H1 (cell line): ENCODE data around the gene SMARCC2. TPM values are rescaled to one million over a fixed set of nuclear protein-coding genes. Genes with fewer than 3 reads are reported as not detected.

Experiments
- CTCF ChIA-PET: fragments of 300-600 bp; sonication (Branson Sonifier 250); formaldehyde crosslinking; loops from one replicate; lab custom pipeline; 2021; ENCODE audit not compliant: partially characterized antibody; lab: Charles Lee
- POLR2A ChIA-PET: fragments of 300-600 bp; sonication (Branson Sonifier 250); formaldehyde crosslinking; loops from one replicate; lab custom pipeline; 2021; ENCODE audit warnings: inconsistent platforms; ENCODE audit not compliant: partially characterized antibody; lab: Charles Lee
- DNase-seq, 2 experiments: peaks; one replicate each; pipeline versions ENCODE4 v3.0.0 to v3.0.0-alpha.2; 2010 to 2022; ENCODE audit warnings: low spot score in 2 of 2, low read depth in 1 of 2, mixed read lengths in 1 of 2
- FAIRE-seq: peaks from 2 replicates; lab custom pipeline; 2011; peaks lifted over from hg19 to GRCh38; lab: Jason Lieb, UNC
- H2AFZ ChIP-seq: 2 replicates; pipeline ENCODE4 v1.8.1; 2012; ENCODE audit warnings: low read length, inconsistent platforms
- H2AK5ac ChIP-seq: 2 replicates; pipeline ENCODE4 v1.6.1; 2013; ENCODE audit warnings: low read depth, low read length
- H2BK120ac ChIP-seq: replicated peaks from 2 replicates; pipeline ENCODE3; 2013; ENCODE audit warnings: low read depth, low read length, inconsistent platforms
- H2BK12ac ChIP-seq: 2 replicates; pipeline ENCODE4 v1.6.1; 2013; ENCODE audit warnings: low read depth, low read length
- H2BK15ac ChIP-seq: 2 replicates; pipeline ENCODE4 v1.6.1; 2013; ENCODE audit warnings: low read length
- H2BK20ac ChIP-seq: 2 replicates; pipeline ENCODE4 v1.6.1; 2013; ENCODE audit warnings: low read length
- H2BK5ac ChIP-seq: 2 replicates; pipeline ENCODE4 v1.6.1; 2013; ENCODE audit warnings: low read depth, low read length
- H3K14ac ChIP-seq: 2 replicates; pipeline ENCODE4 v1.6.1; 2013; ENCODE audit warnings: inconsistent platforms; ENCODE audit not compliant: insufficient read length
- H3K18ac ChIP-seq: 2 replicates; pipeline ENCODE4 v1.6.1; 2013; ENCODE audit warnings: low read length; ENCODE audit errors: extremely low read depth
- H3K23ac ChIP-seq: 2 replicates; pipeline ENCODE4 v1.6.1; 2013; ENCODE audit warnings: inconsistent platforms; ENCODE audit not compliant: insufficient read length
- H3K23me2 ChIP-seq: 2 replicates; pipeline ENCODE4 v1.6.1; 2013; ENCODE audit warnings: low read depth, low read length
- H3K27ac ChIP-seq: 2 replicates; pipeline ENCODE4 v1.6.1; 2011; ENCODE audit warnings: low read depth, low read length, inconsistent platforms
- H3K27me3 ChIP-seq, 4 experiments: replicated peaks in 1 of 4; 1 replicate in 1 of 4; 2 replicates in 3 of 4; pipeline versions ENCODE4 v1.6.1 to v1.8.1; 2011 to 2013; ENCODE audit warnings: low read length in 3 of 4, mild to moderate bottlenecking in 3 of 4, inconsistent platforms in 2 of 4, mixed read lengths in 2 of 4, moderate library complexity in 1 of 4; ENCODE audit not compliant: control insufficient read depth in 3 of 4, insufficient read depth in 3 of 4; ENCODE audit errors: extremely low read depth in 1 of 4
- H3K36me3 ChIP-seq, 4 experiments: 2 replicates each; pipeline versions ENCODE4 v1.6.1 to v1.8.1; 2011 to 2013; ENCODE audit warnings: mild to moderate bottlenecking in 4 of 4, low read length in 3 of 4, moderate library complexity in 2 of 4, control low read depth in 1 of 4, inconsistent platforms in 1 of 4; ENCODE audit not compliant: insufficient read depth in 4 of 4, control insufficient read depth in 2 of 4
- H3K4ac ChIP-seq: replicated peaks from 2 replicates; pipeline ENCODE3; 2013; ENCODE audit warnings: low read length, low read depth, mixed read lengths, inconsistent platforms; ENCODE audit not compliant: insufficient read length
- H3K4me1 ChIP-seq, 4 experiments: replicated peaks in 1 of 4; 1 replicate in 1 of 4; 2 replicates in 3 of 4; pipeline versions ENCODE4 v1.6.1 to v1.8.1; 2011 to 2013; ENCODE audit warnings: low read length in 3 of 4, inconsistent platforms in 2 of 4, mixed read lengths in 1 of 4; ENCODE audit not compliant: insufficient read depth in 4 of 4, control insufficient read depth in 3 of 4
- H3K4me2 ChIP-seq, 2 experiments: 2 replicates each; pipeline versions ENCODE4 v1.6.1 to v1.8.1; 2011 to 2013; ENCODE audit warnings: low read depth in 2 of 2, low read length in 2 of 2, control low read depth in 1 of 2, inconsistent platforms in 1 of 2, mild to moderate bottlenecking in 1 of 2; ENCODE audit not compliant: insufficient read depth in 1 of 2
- H3K4me3 ChIP-seq, 4 experiments: fragments of 200-600, 300-600 bp in 1 of 4; sonication (generic), shearing (Covaris generic), sonication (Bioruptor Twin) in 1 of 4; 2 replicates each; pipeline versions ENCODE4 v1.5.1 to v1.8.1; 2011 to 2016; ENCODE audit warnings: low read length in 4 of 4, low read depth in 3 of 4, control low read depth in 2 of 4, inconsistent platforms in 2 of 4, mild to moderate bottlenecking in 2 of 4, mixed read lengths in 1 of 4, moderate library complexity in 1 of 4; ENCODE audit not compliant: insufficient read depth in 2 of 4; ENCODE audit errors: extremely low read depth in 1 of 4
- H3K56ac ChIP-seq: replicated peaks from 2 replicates; pipeline ENCODE3; 2013; ENCODE audit warnings: low read depth, mild to moderate bottlenecking, mixed read lengths, low read length, inconsistent platforms; ENCODE audit not compliant: insufficient read length
- H3K79me1 ChIP-seq: 2 replicates; pipeline ENCODE4 v1.6.1; 2013; ENCODE audit warnings: low read depth, low read length, control low read depth
- H3K79me2 ChIP-seq, 2 experiments: 2 replicates each; pipeline versions ENCODE4 v1.6.1 to v1.8.1; 2012 to 2013; ENCODE audit warnings: low read length in 2 of 2, mild to moderate bottlenecking in 2 of 2, inconsistent platforms in 1 of 2; ENCODE audit not compliant: insufficient read depth in 2 of 2, control insufficient read depth in 1 of 2
- H3K9ac ChIP-seq, 4 experiments: replicated peaks in 1 of 4; 1 replicate in 1 of 4; 2 replicates in 3 of 4; pipeline versions ENCODE4 v1.6.1 to v1.8.1; 2011 to 2013; ENCODE audit warnings: low read depth in 3 of 4, low read length in 3 of 4, control low read depth in 2 of 4, mild to moderate bottlenecking in 2 of 4, moderate library complexity in 2 of 4, inconsistent platforms in 1 of 4; ENCODE audit errors: extremely low read depth in 1 of 4
- H3K9me3 ChIP-seq, 2 experiments: 2 replicates each; pipeline versions ENCODE4 v1.6.1 to v1.8.1; 2012 to 2013; ENCODE audit warnings: mild to moderate bottlenecking in 2 of 2, moderate library complexity in 2 of 2, control low read depth in 1 of 2, inconsistent platforms in 1 of 2, low read depth in 1 of 2, low read length in 1 of 2, mixed read lengths in 1 of 2; ENCODE audit not compliant: insufficient read depth in 2 of 2
- H4K20me1 ChIP-seq, 2 experiments: replicated peaks in 1 of 2; 2 replicates each; pipeline versions ENCODE3 to v1.8.1; 2011 to 2013; ENCODE audit warnings: inconsistent platforms in 2 of 2, low read length in 2 of 2, mild to moderate bottlenecking in 1 of 2; ENCODE audit not compliant: insufficient read depth in 2 of 2, control insufficient read depth in 1 of 2
- H4K5ac ChIP-seq: 2 replicates; pipeline ENCODE4 v1.6.1; 2013; ENCODE audit warnings: low read length, low read depth, mixed read lengths, inconsistent platforms; ENCODE audit not compliant: insufficient read length
- H4K8ac ChIP-seq: 2 replicates; pipeline ENCODE4 v1.8.0; 2013; ENCODE audit warnings: mild to moderate bottlenecking, moderate library complexity, low read length, inconsistent platforms; ENCODE audit not compliant: insufficient read depth; ENCODE audit errors: extremely low read depth
- H4K91ac ChIP-seq: replicated peaks from 2 replicates; pipeline ENCODE3; 2013; ENCODE audit warnings: low read length, mixed read lengths, inconsistent platforms; ENCODE audit not compliant: insufficient read length
- CBX5 ChIP-seq: fragments of 300-800, 300-1000 bp; sonication (generic); IDR thresholded peaks from 2 replicates; pipeline ENCODE4 v1.7.1; 2016; ENCODE audit warnings: antibody characterized with exemption, low read length, low read depth
- EGR1 ChIP-seq: IDR thresholded peaks from 2 replicates; pipeline ENCODE4 v1.6.1; 2011; ENCODE audit warnings: low read depth, low read length, borderline replicate concordance
- FOSL1 ChIP-seq: IDR thresholded peaks from 2 replicates; pipeline ENCODE4 v1.6.1; 2011; ENCODE audit warnings: mild to moderate bottlenecking, low read depth, low read length, moderate library complexity; ENCODE audit not compliant: insufficient read depth
- HDAC6 ChIP-seq: IDR thresholded peaks from one replicate; pipeline ENCODE4 v1.7.1; 2012; ENCODE audit warnings: low read depth, mild to moderate bottlenecking, inconsistent platforms, low read length, moderate library complexity
- KDM4A ChIP-seq: IDR thresholded peaks from one replicate; pipeline ENCODE4 v1.7.1; 2012; ENCODE audit warnings: low read depth, mild to moderate bottlenecking, moderate library complexity, low read length, inconsistent platforms; ENCODE audit not compliant: severe bottlenecking
- PHF8 ChIP-seq: fragments of 200-600 bp; sonication (generic); conservative IDR thresholded peaks from 2 replicates; pipeline ENCODE4 v1.7.1; 2012; ENCODE audit warnings: low read depth, mild to moderate bottlenecking, inconsistent platforms, low read length, moderate library complexity
- RBBP5 ChIP-seq: IDR thresholded peaks from 2 replicates; pipeline ENCODE4 v1.7.1; 2012; ENCODE audit warnings: low read depth, mild to moderate bottlenecking, inconsistent platforms, low read length, moderate library complexity, borderline replicate concordance
- RFX5 ChIP-seq: IDR thresholded peaks from 2 replicates; pipeline ENCODE4 v1.6.1; 2011; ENCODE audit warnings: low read depth, low read length, improper control_type of control experiment, borderline replicate concordance
- SP4 ChIP-seq: IDR thresholded peaks from 2 replicates; pipeline ENCODE4 v1.6.1; 2012; ENCODE audit warnings: low read length, inconsistent platforms
- TAF7 ChIP-seq: optimal IDR thresholded peaks from 2 replicates; pipeline ENCODE3; 2011; ENCODE audit warnings: low read depth, mild to moderate bottlenecking, inconsistent platforms, low read length, moderate library complexity, borderline replicate concordance
- TBP ChIP-seq: IDR thresholded peaks from 2 replicates; pipeline ENCODE4 v1.6.1; 2011; ENCODE audit warnings: low read depth, low read length, improper control_type of control experiment
- TEAD4 ChIP-seq: IDR thresholded peaks from 2 replicates; pipeline ENCODE4 v1.6.1; 2012; ENCODE audit warnings: low read depth, low read length, inconsistent platforms, mixed read lengths
- YY1 ChIP-seq: IDR thresholded peaks from 2 replicates; pipeline ENCODE4 v1.6.1; 2011; ENCODE audit warnings: low read depth, mild to moderate bottlenecking, low read length
- WGBS, 2 experiments: shearing (Covaris generic) in 1 of 2; methylation state at CpG; one replicate each; pipeline versions ENCODE4 v1.1.6 to v1.1.7; 2013 to 2015; ENCODE audit warnings: low lambda C conversion rate in 2 of 2, mixed read lengths in 2 of 2, inconsistent platforms in 1 of 2, low coverage in 1 of 2, missing lambda C conversion rate in 1 of 2; ENCODE audit not compliant: insufficient replicate concordance in 2 of 2, insufficient coverage in 1 of 2, insufficient read length in 1 of 2; ENCODE audit errors: extremely low coverage in 1 of 2, missing lambda C conversion rate in 1 of 2; 5-methylcytosine and 5-hydroxymethylcytosine counted together
- polyA plus RNA-seq, 7 experiments: library from polyadenylated mRNA; depleted of rRNA in 3 of 7; stranded (reverse) in 5 of 7; unstranded in 2 of 7; fragments of >200 nt in 5 of 7; fragments of 200-250 nt in 2 of 7; gene quantifications; 1 replicate in 5 of 7; 2 replicates in 1 of 7; 4 replicates in 1 of 7; pipeline versions ENCODE4 v1.2.1 to v1.2.3, GENCODE V29; 2011 to 2013; ENCODE audit warnings: missing spikeins in 2 of 7, mixed read lengths in 2 of 7
- total RNA-seq: library from RNA; stranded (reverse); fragmentation: NEBNext Ultra II Directional; extraction: Animal tissue kit (Norgen Biotek cat#: 25700); gene quantifications from 2 replicates; pipeline ENCODE4 v1.2.1, GENCODE V29; 2021
- TF ChIP-seq, protein P1 (sequence below): IDR thresholded peaks from 2 replicates; pipeline ENCODE4 v1.6.1; 2012; ENCODE audit warnings: inconsistent platforms

The SMARCC2 gene
- total and polyA plus RNA-seq, 2 of the 8 experiments (the other 6 are each of a cell fraction or from before 2014, with no cell fraction given), result 33.9 to 78.5 TPM

DNA sequence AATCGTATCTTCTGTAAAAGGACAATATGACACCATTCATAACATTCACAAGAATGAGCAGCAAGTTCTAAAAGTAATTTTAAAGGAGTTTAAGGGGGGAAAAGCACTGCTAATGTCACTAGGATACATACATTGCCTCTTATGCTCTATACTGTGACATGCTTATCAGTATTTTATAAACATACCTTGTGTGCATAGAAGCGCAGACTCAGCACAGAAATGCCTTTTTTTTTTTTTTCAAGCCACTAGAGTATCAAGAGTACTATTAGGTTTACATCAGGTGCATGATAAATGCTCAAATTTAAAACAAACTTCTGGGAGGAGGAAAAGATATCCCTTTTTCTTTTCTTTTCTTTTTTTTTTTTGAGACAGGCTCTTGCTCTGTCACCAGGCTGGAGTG, 13.6 kb upstream of the SMARCC2 start:
- Histone ChIP-seq H3K4me2 (no peak overlapping the region), H3K36me3 (peaks cover 11 to 31% (median 21%) of the 10 kb centered on the region in 4 experiments), H3K9ac (no peak overlapping the region), H3K79me2 (no peaks in the 10 kb centered on the region), H2AFZ (no peak overlapping the region), H4K91ac (no peak overlapping the region), H3K18ac (no peak overlapping the region), H3K56ac (no peak overlapping the region), H3K9me3 (no peaks in the 10 kb centered on the region), H4K8ac (no peak overlapping the region), H2AK5ac (no peak overlapping the region), H3K4ac (no peak overlapping the region), H2BK120ac (no peak overlapping the region), H3K27ac (no peak overlapping the region), H3K14ac (no peak overlapping the region), H2BK15ac (no peak overlapping the region), H3K4me3 (no peak overlapping the region), H3K23me2 (no peaks in the 10 kb centered on the region), H3K4me1 (no peaks in the 10 kb centered on the region), H3K23ac (no peak overlapping the region), H2BK20ac (no peak overlapping the region), H3K79me1 (no peaks in the 10 kb centered on the region), H2BK5ac (no peak overlapping the region), H2BK12ac (no peak overlapping the region), H4K20me1 (no peaks in the 10 kb centered on the region), H3K27me3 (no peaks in the 10 kb centered on the region), H4K5ac (no peak overlapping the region)
- DNase-seq, result no peak
- TF ChIP-seq CBX5, result no peak
- TF ChIP-seq YY1, result no peak
- TF ChIP-seq PHF8, result no peak
- TF ChIP-seq, protein P1, sequence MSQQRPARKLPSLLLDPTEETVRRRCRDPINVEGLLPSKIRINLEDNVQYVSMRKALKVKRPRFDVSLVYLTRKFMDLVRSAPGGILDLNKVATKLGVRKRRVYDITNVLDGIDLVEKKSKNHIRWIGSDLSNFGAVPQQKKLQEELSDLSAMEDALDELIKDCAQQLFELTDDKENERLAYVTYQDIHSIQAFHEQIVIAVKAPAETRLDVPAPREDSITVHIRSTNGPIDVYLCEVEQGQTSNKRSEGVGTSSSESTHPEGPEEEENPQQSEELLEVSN, result no peak
- TF ChIP-seq KDM4A, result no peak
- TF ChIP-seq TEAD4, result no peak
- TF ChIP-seq TBP, result no peak
- no peak for TF ChIP-seq TAF7
- no peak for TF ChIP-seq HDAC6
- no peak for TF ChIP-seq EGR1
- TF ChIP-seq SP4, result no peak
- TF ChIP-seq RFX5, result no peak
- no peak for TF ChIP-seq RBBP5
- no peak for TF ChIP-seq FOSL1
- CTCF ChIA-PET, result interaction anchor here (0.6 to 12.3 kb wide), 6 partner anchors 7 to 124 kb away, joined by 3 to 111 read pairs (median 8); partner anchors contain the start of genes ANKRD52, RNF41 and SMARCC2
- no peak for FAIRE-seq
- WGBS, 2 experiments, result 95% methylated on average over 2 of the region's 2 CpGs; no CpG with 5 or more reads in 1 of the 2 experiments
- POLR2A ChIA-PET, result interaction anchor here (1.0 to 17.4 kb wide), 9 partner anchors 10 to 86 kb away, joined by 3 to 203 read pairs (median 8); partner anchors contain the start of genes ANKRD52, RNF41 and SMARCC2
